Measurements from ENCODE around the gene CLCN4. TPM values are rescaled to one million over a fixed set of nuclear protein-coding genes. Genes with fewer than 3 reads are reported as not detected.

CLCN4 gene
- total RNA-seq, 4 donors from 2014 or later: 7.1 to 19.1 (median 15.9) TPM

DNA sequence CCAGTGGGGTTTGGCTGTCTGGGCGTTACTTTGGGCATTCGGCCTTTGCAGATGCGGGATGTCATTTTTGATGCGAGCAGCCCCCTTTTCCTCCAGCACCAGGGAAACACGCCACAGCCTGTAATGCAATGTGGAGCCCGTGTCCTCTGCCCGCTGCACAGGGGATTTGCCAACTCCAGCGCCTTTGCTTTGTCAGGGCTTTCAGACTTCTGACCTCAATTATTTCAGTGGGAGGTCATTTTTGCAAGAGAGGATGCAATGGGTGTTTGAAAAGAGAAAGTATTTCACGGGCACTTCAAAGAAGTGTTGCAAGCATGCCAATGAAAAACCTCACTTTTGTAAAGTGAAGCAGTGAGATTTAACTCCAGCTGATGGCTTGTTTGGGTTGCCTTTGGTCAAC, 11.5 kb downstream of the CLCN4 start:
- no peaks in the 10 kb centered on the region for H3K27me3 ChIP-seq
- WGBS, 2 donors: 69 to 84% methylated on average over 8 to 9 of the region's 9 CpGs
- intact Hi-C loops (cut with DNase I): no loop called here
- TF ChIP-seq POLR2A (IDR thresholded peaks at IDR 0.05): no peak
- TF ChIP-seq, protein P1, sequence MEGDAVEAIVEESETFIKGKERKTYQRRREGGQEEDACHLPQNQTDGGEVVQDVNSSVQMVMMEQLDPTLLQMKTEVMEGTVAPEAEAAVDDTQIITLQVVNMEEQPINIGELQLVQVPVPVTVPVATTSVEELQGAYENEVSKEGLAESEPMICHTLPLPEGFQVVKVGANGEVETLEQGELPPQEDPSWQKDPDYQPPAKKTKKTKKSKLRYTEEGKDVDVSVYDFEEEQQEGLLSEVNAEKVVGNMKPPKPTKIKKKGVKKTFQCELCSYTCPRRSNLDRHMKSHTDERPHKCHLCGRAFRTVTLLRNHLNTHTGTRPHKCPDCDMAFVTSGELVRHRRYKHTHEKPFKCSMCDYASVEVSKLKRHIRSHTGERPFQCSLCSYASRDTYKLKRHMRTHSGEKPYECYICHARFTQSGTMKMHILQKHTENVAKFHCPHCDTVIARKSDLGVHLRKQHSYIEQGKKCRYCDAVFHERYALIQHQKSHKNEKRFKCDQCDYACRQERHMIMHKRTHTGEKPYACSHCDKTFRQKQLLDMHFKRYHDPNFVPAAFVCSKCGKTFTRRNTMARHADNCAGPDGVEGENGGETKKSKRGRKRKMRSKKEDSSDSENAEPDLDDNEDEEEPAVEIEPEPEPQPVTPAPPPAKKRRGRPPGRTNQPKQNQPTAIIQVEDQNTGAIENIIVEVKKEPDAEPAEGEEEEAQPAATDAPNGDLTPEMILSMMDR (IDR thresholded peaks at IDR 0.05): no peak
- H3K4me1 ChIP-seq: no peaks in the 10 kb centered on the region
- DNase-seq: peak; percentile 13 to 24
- no peaks in the 10 kb centered on the region for H3K9me3 ChIP-seq
- no peak overlapping the region for H3K4me3 ChIP-seq (replicated peaks in 1 of 3)
- H3K36me3 ChIP-seq: no peaks in the 10 kb centered on the region
- no peak overlapping the region for H3K27ac ChIP-seq

DNA sequence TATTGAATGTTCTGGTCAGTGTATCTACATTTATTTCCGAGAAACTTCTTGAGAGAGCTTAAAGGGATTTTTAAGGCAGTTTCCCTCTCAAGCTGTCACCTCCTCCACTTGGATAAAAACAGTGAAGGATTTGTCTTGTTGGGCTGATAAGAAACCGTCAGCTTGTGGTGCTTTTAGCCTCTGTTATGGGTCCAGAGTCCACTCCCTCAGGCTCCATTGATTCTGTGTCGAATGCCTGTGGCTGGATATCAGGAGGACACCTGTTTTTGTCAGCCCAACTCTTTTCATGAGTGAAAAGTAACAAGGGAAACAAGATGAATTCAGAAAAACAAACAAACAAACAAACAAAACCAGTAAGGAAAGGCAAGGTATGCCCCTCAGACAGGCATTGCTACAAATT, 12.4 kb downstream of the CLCN4 start:
- Histone ChIP-seq H3K9me3 (no peaks in the 10 kb centered on the region), H3K27ac (no peak overlapping the region), H3K4me3 (replicated peaks in 1 of 3) (no peak overlapping the region), H3K36me3 (no peaks in the 10 kb centered on the region), H3K27me3 (no peaks in the 10 kb centered on the region), H3K4me1 (no peaks in the 10 kb centered on the region)
- intact Hi-C loops (cut with DNase I): no loop called here
- TF ChIP-seq, protein P1 (IDR thresholded peaks at IDR 0.05): no peak
- no peak for TF ChIP-seq POLR2A (IDR thresholded peaks at IDR 0.05)
- 94 to 95% methylated on average over 3 of the region's 3 CpGs for WGBS, 2 donors
- no peak for DNase-seq

DNA sequence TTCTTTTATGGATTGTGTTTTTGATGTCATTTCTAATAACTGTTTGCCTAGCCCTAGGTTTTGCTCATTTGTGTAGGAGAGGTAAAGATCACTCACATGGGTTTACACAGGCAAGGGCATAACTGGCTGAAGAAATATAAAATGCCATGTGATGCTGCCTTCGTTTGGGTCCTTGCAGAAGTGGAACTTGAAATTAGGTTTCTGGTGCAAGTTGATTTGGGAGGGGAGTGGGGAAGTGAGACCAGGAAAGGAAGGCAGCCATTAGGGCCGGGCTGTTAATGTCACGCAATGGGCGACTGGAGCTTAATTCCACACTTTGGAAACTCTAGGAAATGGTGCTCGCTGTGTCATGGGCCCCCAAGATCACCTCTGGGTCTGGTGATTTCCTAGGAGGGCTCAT, 14.5 kb downstream of the CLCN4 start:
- Histone ChIP-seq H3K4me3 (replicated peaks in 1 of 3) (no peak overlapping the region), H3K9me3 (no peaks in the 10 kb centered on the region), H3K27ac (no peak overlapping the region), H3K36me3 (no peaks in the 10 kb centered on the region), H3K27me3 (no peaks in the 10 kb centered on the region), H3K4me1 (peaks cover 0 to 5% of the 10 kb centered on the region in 2 donors)
- TF ChIP-seq POLR2A (IDR thresholded peaks at IDR 0.05): no peak
- whole genome bisulfite sequencing, 2 donors: 94 to 97% methylated on average over 5 of the region's 5 CpGs
- DNase-seq: no peak
- intact Hi-C loops (cut with DNase I): no loop called here

GRCh38 chrX:10172877-10173276, 16.1 kb downstream of the CLCN4 start:
- TF ChIP-seq, protein P1 (IDR thresholded peaks at IDR 0.05): no peak
- TF ChIP-seq POLR2A (IDR thresholded peaks at IDR 0.05): no peak
- DNase-seq: peak in 1 of 2 donors; percentile 20
- intact Hi-C loops (cut with DNase I): no loop called here
- 32 to 65% methylated on average over 6 to 7 of the region's 11 CpGs for WGBS, 2 donors
- Histone ChIP-seq H3K27me3 (no peaks in the 10 kb centered on the region), H3K27ac (peak overlapping the region in 2 of 3 donors; percentile 24 to 67), H3K36me3 (no peaks in the 10 kb centered on the region), H3K4me3 (replicated peaks in 1 of 3) (no peak overlapping the region), H3K4me1 (peaks cover 0 to 5% of the 10 kb centered on the region in 2 donors), H3K9me3 (no peaks in the 10 kb centered on the region)

- H3K27me3 ChIP-seq: no peaks in the 10 kb centered on the region
- H3K4me3 ChIP-seq (replicated peaks in 1 of 3): no peak overlapping the region
- WGBS, 2 donors: 17 to 65% methylated on average over 11 to 15 of the region's 19 CpGs
- no peak for TF ChIP-seq POLR2A (IDR thresholded peaks at IDR 0.05)
- TF ChIP-seq, protein P1 (IDR thresholded peaks at IDR 0.05): no peak
- intact Hi-C loops (cut with DNase I): no loop called here
- H3K9me3 ChIP-seq: no peaks in the 10 kb centered on the region
- DNase-seq: peak; percentile 33 to 80
- peaks cover 0 to 5% of the 10 kb centered on the region in 2 donors for H3K4me1 ChIP-seq
- no peaks in the 10 kb centered on the region for H3K36me3 ChIP-seq
- H3K27ac ChIP-seq: peak overlapping the region in 2 of 3 donors; percentile 24 to 67
Observed at GRCh38 chrX:10173331-10173900, 16.6 kb downstream of the CLCN4 start.
